Adrenal gland (tissue), 5 donors: ENCODE results near the gene TMCC2.

Source experiments
- CTCF ChIP-seq, 6 experiments: fragments of 450-650 bp in 4 of 6; fragments of 200-600 bp in 2 of 6; sonication (generic) in 1 of 6; IDR thresholded peaks; 1 replicate in 5 of 6; 2 replicates in 1 of 6; pipeline versions ENCODE4 v1.5.1 to v1.8.0; 2016 to 2021; ENCODE audit warnings: antibody characterized with exemption in 6 of 6, mild to moderate bottlenecking in 2 of 6, moderate library complexity in 1 of 6
- POLR2A ChIP-seq, 2 donors: fragments of 450-650 bp; IDR thresholded peaks; one replicate each; pipeline ENCODE4 v1.6.1; 2017; ENCODE audit warnings: antibody characterized with exemption in 2 of 2, mild to moderate bottlenecking in 2 of 2, moderate library complexity in 1 of 2
- donor health status: DM: no; HTN: no; CAD: no.

- TF ChIP-seq CTCF (IDR thresholded peaks at IDR 0.05): no peak
- no peak for TF ChIP-seq POLR2A (IDR thresholded peaks at IDR 0.05)
Observed at GRCh38 chr1:205287767-205288559, 60.2 kb downstream of the TMCC2 start.
